IPS-20b (cell line): ENCODE data around the gene TMED3.

Source experiments
- H3K27ac ChIP-seq: one replicate; pipeline ENCODE4 v1.5.1; 2013; ENCODE audit warnings: low read length
- H3K27me3 ChIP-seq: 2 replicates; pipeline ENCODE4 v1.6.1; 2013; ENCODE audit warnings: mild to moderate bottlenecking, low read length, inconsistent platforms; ENCODE audit not compliant: insufficient read depth
- H3K36me3 ChIP-seq: 2 replicates; pipeline ENCODE4 v1.6.1; 2013; ENCODE audit warnings: low read depth, mild to moderate bottlenecking, inconsistent platforms, low read length, moderate library complexity; ENCODE audit not compliant: insufficient read depth
- H3K4me1 ChIP-seq: 2 replicates; pipeline ENCODE4 v1.6.1; 2013; ENCODE audit warnings: mild to moderate bottlenecking, control low read depth, inconsistent platforms, low read length, moderate library complexity; ENCODE audit not compliant: insufficient read depth
- H3K4me3 ChIP-seq: 2 replicates; pipeline ENCODE4 v1.5.1; 2013; ENCODE audit warnings: mild to moderate bottlenecking, low read length, inconsistent platforms
- H3K9ac ChIP-seq: 2 replicates; pipeline ENCODE4 v1.6.1; 2013; ENCODE audit warnings: low read depth, mild to moderate bottlenecking, inconsistent platforms, low read length, moderate library complexity
- H3K9me3 ChIP-seq: 2 replicates; pipeline ENCODE4 v1.6.1; 2013; ENCODE audit warnings: mild to moderate bottlenecking, low read depth, low read length, inconsistent platforms; ENCODE audit not compliant: insufficient read depth

TMED3 gene

GRCh38 chr15:79310985-79311900 is at the start of gene TMED3:
Gene TMED3 (plus strand): TSS chr15:79311112. CDS start chr15:79311250, 138 bp downstream.
- Histone ChIP-seq H3K27ac (no peak within 1 kb of the TSS), H3K4me1 (no peaks in the 10 kb centered on the region), H3K36me3 (peaks cover 32% of the 10 kb centered on the region), H3K4me3 (peak within 1 kb of the TSS; percentile 92), H3K9ac (peak within 1 kb of the TSS; percentile 93), H3K27me3 (peaks cover 43% of the 10 kb centered on the region), H3K9me3 (no peaks in the 10 kb centered on the region)

DNA sequence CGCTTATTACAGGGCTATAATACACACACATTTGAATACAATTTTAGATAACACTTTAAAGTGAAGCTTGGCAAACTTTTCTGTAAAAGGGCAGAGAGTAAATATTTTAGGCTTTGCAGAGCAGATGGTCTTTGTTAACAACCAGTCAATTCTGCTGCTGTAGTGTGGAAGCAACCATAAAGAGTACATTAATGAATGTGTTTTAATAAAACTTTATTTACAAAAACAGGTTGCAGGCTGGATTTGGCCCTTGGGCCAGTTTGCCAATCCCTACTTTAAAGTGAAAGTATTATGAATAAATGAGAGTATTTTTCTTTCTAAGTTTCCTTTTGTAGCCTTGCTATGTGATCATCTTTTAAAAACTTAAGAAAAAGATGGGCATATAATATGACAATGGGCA is 49.1 kb upstream of the TMED3 start:
- H3K9ac ChIP-seq: no peak overlapping the region
- H3K36me3 ChIP-seq: no peaks in the 10 kb centered on the region
- no peaks in the 10 kb centered on the region for H3K4me1 ChIP-seq
- no peaks in the 10 kb centered on the region for H3K27me3 ChIP-seq
- no peak overlapping the region for H3K27ac ChIP-seq
- H3K9me3 ChIP-seq: peaks cover 3% of the 10 kb centered on the region; the same call in 1 of the 2 replicates
- no peak overlapping the region for H3K4me3 ChIP-seq

GRCh38 chr15:79265167-79265566 is 45.7 kb upstream of the TMED3 start:
- no peaks in the 10 kb centered on the region for H3K4me1 ChIP-seq
- H3K27ac ChIP-seq: no peak overlapping the region
- H3K4me3 ChIP-seq: no peak overlapping the region
- H3K27me3 ChIP-seq: no peaks in the 10 kb centered on the region
- H3K36me3 ChIP-seq: no peaks in the 10 kb centered on the region
- no peak overlapping the region for H3K9ac ChIP-seq
- H3K9me3 ChIP-seq: no peaks in the 10 kb centered on the region

GRCh38 chr15:79265987-79266579 is 44.8 kb upstream of the TMED3 start:
- H3K27ac ChIP-seq: no peak overlapping the region
- H3K36me3 ChIP-seq: no peaks in the 10 kb centered on the region
- no peaks in the 10 kb centered on the region for H3K9me3 ChIP-seq
- H3K4me1 ChIP-seq: no peaks in the 10 kb centered on the region
- no peaks in the 10 kb centered on the region for H3K27me3 ChIP-seq
- H3K9ac ChIP-seq: no peak overlapping the region
- H3K4me3 ChIP-seq: no peak overlapping the region

DNA sequence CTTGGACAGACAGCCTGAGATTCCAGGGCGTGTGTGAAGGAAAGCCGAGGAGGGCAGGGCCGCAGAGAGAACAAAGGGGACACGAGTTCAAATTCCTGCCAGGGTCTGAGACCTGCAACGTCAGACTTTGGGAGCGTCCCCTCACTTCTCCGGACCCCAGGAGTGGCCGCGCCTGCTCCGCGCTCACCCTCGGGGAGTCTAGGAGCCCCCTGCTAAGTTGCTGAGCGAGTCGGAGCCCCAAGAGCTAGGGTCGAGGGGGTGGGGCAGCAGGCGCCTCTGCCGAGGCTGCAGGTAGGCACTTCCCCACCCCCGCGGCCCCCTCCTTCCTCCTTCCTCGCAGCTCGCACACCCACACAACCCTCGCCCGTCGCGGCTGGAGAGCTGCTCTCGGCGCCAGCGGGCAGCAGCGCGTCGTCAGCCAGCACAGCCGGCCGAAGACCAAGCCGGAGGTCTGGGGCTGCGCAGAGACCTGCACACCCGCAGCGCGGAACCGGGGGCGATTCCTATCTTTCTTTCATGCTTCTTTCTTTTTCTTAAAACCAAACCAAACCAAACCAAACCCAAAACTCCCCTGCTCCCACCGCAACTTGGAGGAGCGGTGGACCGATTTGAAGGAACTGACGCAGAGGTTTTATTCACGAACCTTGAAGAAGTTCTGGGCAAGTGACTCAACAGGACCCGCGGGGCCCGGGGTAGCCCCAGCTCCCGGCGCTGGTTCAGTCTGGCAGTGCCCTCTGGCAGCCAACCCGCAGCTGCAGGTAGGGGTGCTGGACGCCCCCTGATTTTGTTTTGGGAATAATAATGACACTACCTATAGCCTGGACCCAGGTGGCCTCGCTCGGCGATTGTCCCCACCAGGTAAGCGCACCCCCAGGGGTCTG is 28.3 kb upstream of the TMED3 start, which contains the start of gene ANKRD34C:
Gene ANKRD34C (plus strand): TSS at position 352 of the 881 bp plus-strand sequence. CDS start 10,563 bp downstream, outside the sequence.
- Histone ChIP-seq H3K27me3 (peaks cover 79% of the 10 kb centered on the region), H3K4me3 (peak within 1 kb of the TSS; percentile 67), H3K36me3 (no peaks in the 10 kb centered on the region), H3K27ac (no peak within 1 kb of the TSS), H3K4me1 (no peaks in the 10 kb centered on the region), H3K9me3 (no peaks in the 10 kb centered on the region), H3K9ac (no peak within 1 kb of the TSS)

GRCh38 chr15:79283252-79284048 is 27.5 kb upstream of the TMED3 start:
- Histone ChIP-seq H3K36me3 (no peaks in the 10 kb centered on the region), H3K4me1 (no peaks in the 10 kb centered on the region), H3K27me3 (peaks cover 88% of the 10 kb centered on the region), H3K27ac (no peak overlapping the region), H3K9me3 (no peaks in the 10 kb centered on the region), H3K4me3 (peak overlapping the region; percentile 67; the same call in 1 of the 2 replicates), H3K9ac (no peak overlapping the region)

- no peaks in the 10 kb centered on the region for H3K36me3 ChIP-seq
- H3K9me3 ChIP-seq: no peaks in the 10 kb centered on the region
- no peak overlapping the region for H3K4me3 ChIP-seq
- no peak overlapping the region for H3K9ac ChIP-seq
- no peak overlapping the region for H3K27ac ChIP-seq
- peaks cover 51% of the 10 kb centered on the region for H3K27me3 ChIP-seq
- H3K4me1 ChIP-seq: no peaks in the 10 kb centered on the region
These were observed 20.2 kb upstream of the TMED3 start for GRCh38 chr15:79290642-79291275.

GRCh38 chr15:79292011-79292410 is 18.9 kb upstream of the TMED3 start:
- Histone ChIP-seq H3K4me1 (no peaks in the 10 kb centered on the region), H3K27me3 (peaks cover 38% of the 10 kb centered on the region), H3K9me3 (no peaks in the 10 kb centered on the region), H3K27ac (no peak overlapping the region), H3K4me3 (no peak overlapping the region), H3K36me3 (no peaks in the 10 kb centered on the region), H3K9ac (no peak overlapping the region)

GRCh38 chr15:79294075-79294474 is 16.8 kb upstream of the TMED3 start:
- H3K27me3 ChIP-seq: peaks cover 36% of the 10 kb centered on the region

DNA sequence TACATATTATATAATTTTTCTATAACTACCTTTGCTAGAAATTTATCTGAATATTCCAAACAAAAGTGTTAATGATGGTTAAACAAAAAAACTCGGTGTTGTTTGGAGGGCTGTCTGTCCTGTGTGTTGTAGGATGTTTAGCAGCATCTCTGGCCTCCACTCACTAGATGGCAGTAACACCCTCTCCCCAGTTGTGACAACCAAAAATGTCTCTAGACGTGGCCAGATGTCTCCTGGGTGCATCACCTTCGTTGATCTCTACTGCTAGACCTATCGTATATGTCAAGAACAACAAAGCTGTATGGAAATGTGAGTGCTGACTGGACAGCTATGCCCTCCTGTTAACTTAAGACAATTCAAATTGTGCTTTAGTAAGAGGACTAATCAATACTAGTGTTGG is 14.3 kb upstream of the TMED3 start:
- no peaks in the 10 kb centered on the region for H3K36me3 ChIP-seq
- no peaks in the 10 kb centered on the region for H3K4me1 ChIP-seq
- no peaks in the 10 kb centered on the region for H3K9me3 ChIP-seq
- H3K27me3 ChIP-seq: peaks cover 39% of the 10 kb centered on the region
- no peak overlapping the region for H3K9ac ChIP-seq
- no peak overlapping the region for H3K27ac ChIP-seq
- no peak overlapping the region for H3K4me3 ChIP-seq

More at GRCh38 chr15:79294075-79294474, 16.8 kb upstream of the TMED3 start:
- no peak overlapping the region for H3K9ac ChIP-seq
- no peak overlapping the region for H3K4me3 ChIP-seq
- no peaks in the 10 kb centered on the region for H3K9me3 ChIP-seq
- no peak overlapping the region for H3K27ac ChIP-seq
- no peaks in the 10 kb centered on the region for H3K4me1 ChIP-seq
- H3K36me3 ChIP-seq: no peaks in the 10 kb centered on the region
